Stimulated activated CD8-positive, alpha-beta memory T cell treated with anti-CD3 and anti-CD28 coated beads, Interleukin-2, amount 100 ng/mL, for 48 hours (primary cell): ENCODE measurements around the gene PCLO.
"Not testable (repeated sequence)": the region's sequence is repeated elsewhere in the genome, so short reads cannot be mapped to it uniquely, and the experiment has no call there.

Experiments
- DNase-seq, 2 donors: peaks; one replicate each; pipeline ENCODE4 v3.0.0-alpha.2; 2020; ENCODE audit warnings: low read depth in 2 of 2

PCLO gene

DNA sequence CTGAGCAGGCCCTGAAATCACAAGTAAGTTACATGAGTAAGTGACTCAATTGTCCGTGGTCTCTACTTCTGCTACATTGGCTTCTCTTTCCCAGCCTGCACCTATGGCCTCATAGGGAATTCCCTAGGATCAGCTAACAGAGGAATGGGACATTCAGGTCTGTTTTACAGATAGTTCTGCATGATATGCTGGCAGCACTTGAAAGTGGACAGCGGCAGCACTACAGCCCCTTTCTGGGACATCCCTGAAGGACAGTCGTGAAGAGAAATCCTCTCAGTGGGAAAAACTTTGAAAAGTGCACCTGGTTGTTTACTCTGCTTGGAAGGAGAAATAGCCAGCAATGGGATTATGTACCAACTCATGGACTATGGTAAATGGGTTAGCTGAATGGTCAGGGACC is 426.1 kb downstream of the PCLO start:
- DNase-seq, result no peak

DNA sequence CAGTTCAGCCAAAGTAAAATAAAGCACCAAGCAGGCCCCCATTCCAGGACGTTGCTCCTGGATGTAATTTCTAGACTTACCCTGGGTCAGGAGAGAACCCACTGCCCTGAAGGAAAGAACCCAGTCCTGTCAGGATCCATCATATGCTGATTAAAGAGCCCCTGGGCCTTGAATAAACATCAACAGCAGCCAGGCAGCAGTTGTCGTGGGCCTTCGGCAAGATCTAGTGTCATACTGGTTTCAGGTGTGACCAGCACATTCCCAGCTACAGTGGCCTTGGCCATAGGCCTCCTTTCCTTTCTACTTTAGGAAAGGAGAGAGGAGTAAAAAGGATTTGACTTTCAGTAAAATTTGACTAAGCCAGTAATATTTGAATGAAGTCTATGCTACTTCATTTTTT is 430.0 kb downstream of the PCLO start:
- no peak for DNase-seq

DNA sequence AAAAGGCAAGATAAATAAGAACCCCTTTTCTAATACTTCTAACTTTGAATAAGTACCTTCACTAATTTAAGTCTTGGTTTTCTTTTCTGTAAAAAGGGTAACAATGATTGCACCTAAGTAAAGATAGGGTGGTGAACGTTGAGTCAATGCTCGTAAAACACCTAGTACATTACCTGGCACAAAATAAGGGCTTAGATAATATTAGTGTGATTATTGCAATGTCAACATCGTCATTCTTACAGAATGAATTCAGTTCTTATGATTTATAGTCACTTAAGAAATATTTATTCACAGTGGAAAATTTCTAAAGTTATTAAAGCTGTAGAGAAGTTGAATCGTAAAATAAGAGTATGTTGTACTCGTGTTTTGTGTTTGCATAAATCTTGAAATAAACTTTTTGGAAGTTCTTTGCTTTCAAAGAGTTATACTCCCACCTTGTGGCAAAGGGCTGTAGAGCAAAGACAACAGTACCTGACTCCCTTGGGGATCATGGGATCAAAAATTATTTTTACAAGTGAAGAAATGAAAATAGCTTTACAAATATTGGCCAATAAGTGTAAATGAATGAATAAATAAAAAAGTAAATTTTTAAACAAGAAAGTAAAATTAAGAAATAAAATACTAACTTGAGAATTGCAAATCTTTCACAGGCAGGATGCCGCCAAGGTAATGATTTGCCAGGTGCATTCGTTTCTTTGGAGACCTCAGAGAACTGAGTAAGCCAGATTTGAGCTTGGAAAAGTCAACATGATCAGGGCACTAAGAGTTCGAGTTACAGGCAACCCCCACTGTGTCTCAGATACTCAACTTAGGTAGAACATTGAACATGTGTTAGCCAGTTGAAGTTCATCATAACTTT is 433.3 kb downstream of the PCLO start:
- no peak for DNase-seq

DNA sequence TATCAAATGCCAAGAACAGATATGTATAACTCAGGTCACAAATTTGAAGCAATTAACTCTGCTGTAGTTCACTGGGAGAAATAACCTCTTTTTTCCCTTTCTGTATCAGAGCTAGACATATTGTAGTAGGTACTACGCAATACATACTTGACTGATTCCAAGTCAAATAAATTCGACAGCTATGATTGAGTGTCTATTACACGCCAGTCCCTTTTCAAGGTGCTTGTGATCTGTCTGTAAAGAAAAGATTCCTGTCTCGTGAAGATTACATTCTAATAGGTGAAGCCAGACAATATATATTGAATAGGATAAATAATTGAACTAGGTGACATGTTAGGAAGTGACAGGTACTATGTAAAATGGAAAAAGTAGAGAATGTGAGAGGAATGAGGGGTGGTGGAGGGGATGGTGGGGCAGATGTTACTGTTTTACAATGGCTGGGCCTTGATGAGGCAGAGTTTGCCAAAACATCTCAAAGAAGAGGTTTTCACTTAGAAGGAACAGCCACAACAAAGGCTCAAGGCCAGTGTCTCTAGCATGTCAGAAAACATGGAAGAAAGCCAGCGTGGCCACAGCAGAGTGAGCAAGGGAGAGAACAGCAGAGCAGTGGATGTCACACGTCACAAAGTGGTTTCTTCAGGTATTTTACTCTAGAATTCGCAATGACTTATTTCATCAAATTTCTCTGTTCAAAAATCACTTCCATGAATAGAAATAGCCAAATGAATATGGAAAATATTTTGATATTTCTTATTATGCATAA is 436.5 kb downstream of the PCLO start:
- no peak for DNase-seq

DNA sequence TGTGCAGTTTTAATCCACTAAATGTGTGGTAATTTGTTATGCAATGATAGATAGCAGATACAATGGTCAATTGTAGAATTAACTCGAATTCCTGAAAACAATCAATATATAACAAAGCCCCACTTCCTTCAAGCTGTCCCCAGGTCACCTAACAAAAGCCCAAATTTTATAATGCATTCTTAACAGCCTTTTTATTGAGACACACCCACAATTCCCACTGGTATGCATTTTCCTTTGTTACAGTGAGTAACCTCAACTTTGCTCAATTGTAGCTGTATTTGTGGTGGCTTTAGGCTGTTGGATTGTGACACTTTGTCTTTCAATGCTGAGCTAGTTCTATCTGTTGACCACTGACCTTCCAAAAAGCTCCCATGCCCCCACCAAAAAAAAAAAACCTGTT is 439.3 kb downstream of the PCLO start:
- DNase-seq, result no peak

DNA sequence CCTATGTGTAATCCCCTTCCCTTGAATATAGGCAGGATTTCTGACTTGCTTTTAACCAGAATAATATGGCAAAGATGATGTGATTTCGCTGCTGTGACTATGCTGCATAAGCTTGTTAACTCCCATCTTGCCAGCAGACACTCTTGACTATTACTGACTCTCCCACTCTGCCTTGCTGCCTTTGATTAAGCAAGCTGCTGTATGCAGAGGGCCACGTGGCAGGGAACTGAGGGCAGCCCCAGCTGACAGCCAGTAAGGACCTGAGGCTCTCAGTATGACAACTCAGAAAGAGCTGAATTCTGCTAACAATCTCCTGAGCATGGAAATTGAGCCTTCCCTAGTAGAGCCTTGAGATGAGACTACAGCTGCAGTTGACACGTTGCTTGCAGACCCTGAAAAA is 439.7 kb downstream of the PCLO start:
- no peak for DNase-seq

DNA sequence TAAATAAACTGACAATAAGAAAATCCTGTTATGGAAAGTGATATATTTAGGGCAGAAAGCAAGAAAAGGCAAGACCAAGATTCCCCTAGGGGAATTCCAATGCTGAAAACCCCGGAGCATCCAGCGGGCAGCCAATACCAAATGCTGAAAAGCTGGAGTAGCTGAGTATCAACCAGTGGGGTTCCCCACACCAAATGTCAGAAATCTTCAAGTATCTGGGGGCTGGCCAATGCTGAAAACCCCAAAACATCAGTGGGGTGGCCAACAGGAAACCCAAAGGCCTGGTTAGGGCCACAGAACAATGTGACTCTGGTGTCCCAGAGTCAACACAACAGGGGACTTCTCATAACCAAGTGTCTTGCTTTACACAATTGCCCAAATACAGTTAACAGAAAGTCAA is 447.3 kb downstream of the PCLO start:
- DNase-seq, result no peak

DNA sequence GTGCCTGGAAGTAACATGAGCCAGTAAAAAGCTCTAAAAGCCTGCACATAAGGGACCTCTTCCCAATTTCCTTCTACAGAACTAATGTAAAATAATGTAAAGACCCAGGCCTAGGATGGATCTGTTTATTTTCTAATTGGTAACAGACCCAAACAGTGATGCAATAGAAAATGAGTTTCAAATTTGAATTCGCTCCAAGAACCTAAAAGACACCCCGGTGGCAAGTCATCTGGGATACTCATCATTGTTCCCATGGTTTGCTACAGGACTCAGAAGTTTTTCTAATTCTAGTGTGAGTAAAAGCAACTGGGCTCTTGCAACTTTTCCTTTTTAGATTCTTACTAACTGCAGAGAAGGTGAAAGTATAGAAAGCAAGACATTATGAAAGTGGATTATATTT is 447.8 kb downstream of the PCLO start:
- no peak for DNase-seq

DNA sequence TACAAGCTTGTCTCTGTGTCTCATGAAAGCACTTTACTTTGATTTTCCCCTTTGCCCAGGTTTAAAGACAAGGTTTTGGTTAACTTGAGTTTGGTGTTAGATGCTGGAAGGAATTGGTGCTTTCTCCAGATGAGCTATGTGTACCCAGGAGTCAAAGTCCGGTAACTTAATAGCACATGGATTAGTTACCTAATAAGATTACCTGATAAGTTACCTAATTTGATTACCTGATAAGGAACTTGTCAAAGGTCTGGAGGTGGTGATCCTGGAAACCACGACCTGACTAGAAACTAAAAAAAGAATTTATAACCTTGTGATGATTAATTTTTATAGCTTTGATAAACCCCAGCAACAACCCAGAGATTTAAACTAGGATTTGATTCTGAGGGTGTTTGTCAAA is 449.2 kb downstream of the PCLO start:
- DNase-seq, result no peak

DNA sequence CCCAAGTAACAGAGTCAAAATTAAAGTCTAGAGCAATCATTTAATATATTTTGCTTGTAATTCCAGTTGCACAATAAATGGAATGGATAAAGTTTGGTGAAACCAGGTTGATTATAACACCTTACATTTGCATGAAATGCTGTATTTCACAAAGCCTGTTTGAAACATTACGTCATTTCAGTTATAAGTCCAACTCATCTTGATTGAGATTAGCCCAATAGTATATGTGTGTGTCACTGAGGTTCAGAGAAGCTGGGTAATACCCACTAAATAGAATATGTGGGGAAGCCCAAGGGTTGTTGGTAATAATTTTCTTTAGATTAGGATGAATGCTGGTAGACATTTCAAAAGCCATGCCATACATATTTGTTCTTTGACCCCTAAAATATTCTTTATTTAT is 456.3 kb downstream of the PCLO start:
- DNase-seq, result not testable (repeated sequence)

DNA sequence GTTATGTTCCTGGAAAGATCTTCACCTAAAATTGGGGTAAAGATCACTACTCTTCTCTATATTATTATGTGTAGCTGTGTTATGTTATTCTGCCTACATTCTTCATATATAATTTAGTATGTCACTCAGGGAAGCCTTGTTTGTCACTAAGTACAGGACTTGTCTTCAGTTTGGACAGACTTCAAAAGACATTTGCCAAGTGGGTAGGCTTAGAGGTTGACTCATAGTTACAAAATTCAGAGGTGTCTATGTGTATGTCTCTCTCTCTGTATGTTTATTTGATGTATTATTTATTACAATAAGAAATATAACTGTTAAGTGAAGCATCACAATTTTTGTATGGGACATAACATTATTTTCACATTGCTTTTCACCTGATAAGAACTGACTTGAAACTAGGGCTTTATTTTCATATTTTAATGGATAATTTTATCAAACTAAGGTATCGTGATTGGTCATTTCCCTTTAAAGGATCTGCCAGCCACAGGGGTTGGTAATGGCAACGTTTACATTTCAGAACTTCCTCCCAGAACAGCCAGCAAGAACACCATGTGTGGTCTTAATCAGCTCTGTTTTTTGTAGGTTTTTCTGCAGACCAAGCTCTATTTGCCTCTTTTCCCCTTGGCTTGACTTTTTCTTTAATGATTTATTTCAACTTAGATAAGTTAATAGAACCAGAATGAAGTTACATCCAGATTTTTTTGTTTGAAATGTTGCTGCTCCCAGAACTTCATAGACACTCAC is 457.0 kb downstream of the PCLO start:
- DNase-seq, result no peak

DNA sequence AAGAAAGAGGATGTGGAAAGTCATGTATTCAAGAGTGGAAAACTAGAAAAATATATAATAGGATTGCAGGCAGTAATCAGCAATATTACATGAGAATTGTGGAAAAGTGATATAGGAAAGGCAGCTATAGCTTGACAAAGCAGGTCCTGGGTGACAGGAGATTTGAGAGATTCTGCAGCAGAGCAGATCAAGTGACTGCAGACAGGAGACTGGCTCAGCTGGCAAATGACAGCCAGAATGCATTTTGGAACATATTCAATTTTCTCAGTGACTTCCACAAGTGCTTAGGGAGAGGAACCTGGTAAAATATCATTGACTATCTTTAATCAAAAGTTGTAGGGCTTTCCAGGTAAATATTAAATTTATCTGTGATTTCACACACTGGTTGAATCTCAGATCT is 458.6 kb downstream of the PCLO start:
- DNase-seq, result no peak
